HG02759 (cell line): ENCODE results near the gene OR52E1.

Experiments used
- ATAC-seq: cut with Tn5 transposase; IDR thresholded peaks from one replicate; pipeline ENCODE4 v1.9.1; 2021; ENCODE audit warnings: mild to moderate bottlenecking, moderate library complexity; ENCODE audit not compliant: unreplicated experiment

OR52E1 gene

GRCh38 chr11:5115339-5115738 lies 46.0 kb downstream of the OR52E1 start:
- no peak for ATAC-seq

- no peak for ATAC-seq
Observed at GRCh38 chr11:5117588-5117987, 48.2 kb downstream of the OR52E1 start.

GRCh38 chr11:5118893-5119292 lies 49.5 kb downstream of the OR52E1 start:
- no peak for ATAC-seq
